Gastroesophageal sphincter (tissue), 3 donors: Measurements from ENCODE around the gene IL4R.

Source experiments
- CTCF ChIP-seq, 4 experiments: fragments of 200-600 bp in 2 of 4; fragments of 450-650 bp in 2 of 4; sonication (generic) in 1 of 4; IDR thresholded peaks; one replicate each; pipeline ENCODE4 v1.5.1; 2017 to 2019; ENCODE audit warnings: antibody characterized with exemption in 4 of 4, mild to moderate bottlenecking in 2 of 4, moderate library complexity in 2 of 4
- POLR2AphosphoS5 ChIP-seq: sonication (generic); formaldehyde crosslinking; IDR thresholded peaks from one replicate; pipeline ENCODE4 v1.6.1; 2017; ENCODE audit warnings: antibody characterized with exemption

- TF ChIP-seq CTCF (IDR thresholded peaks at IDR 0.05) (no peak), POLR2AphosphoS5 (peak; percentile 49)
These were observed 7.5 kb downstream of the IL4R start for GRCh38 chr16:27321013-27321915.
